Karpas-422 (cell line): ENCODE results near the gene CD3E. TPM values are rescaled to one million over a fixed set of nuclear protein-coding genes. Genes with fewer than 3 reads are reported as not detected.

Experiments
- DNase-seq: peaks from one replicate; pipeline ENCODE4 v3.0.0-alpha.2; 2015
- H2AFZ ChIP-seq: fragments of 200-600 bp; sonication (generic); 2 replicates; pipeline ENCODE4 v1.6.1; 2014; ENCODE audit warnings: antibody characterized with exemption, low read length, mixed read lengths
- H3K27ac ChIP-seq: fragments of 200-600 bp; sonication (generic); 2 replicates; pipeline ENCODE4 v1.5.1; 2014; ENCODE audit warnings: mild to moderate bottlenecking, low read length, moderate library complexity
- H3K27me3 ChIP-seq: fragments of 200-600 bp; sonication (generic); 2 replicates; pipeline ENCODE4 v1.6.1; 2014; ENCODE audit warnings: low read length, mixed read lengths
- H3K36me3 ChIP-seq: fragments of 200-600 bp; sonication (generic); 2 replicates; pipeline ENCODE4 v1.6.1; 2014; ENCODE audit warnings: low read length, mixed read lengths; ENCODE audit not compliant: insufficient read depth
- H3K4me1 ChIP-seq: fragments of 200-600 bp; sonication (generic); 2 replicates; pipeline ENCODE4 v1.6.1; 2014; ENCODE audit warnings: mild to moderate bottlenecking, low read length, mixed read lengths
- H3K4me2 ChIP-seq: fragments of 200-600 bp; sonication (generic); 2 replicates; pipeline ENCODE4 v1.6.1; 2014; ENCODE audit warnings: low read length, low read depth, mild to moderate bottlenecking; ENCODE audit not compliant: poor library complexity, severe bottlenecking
- H3K4me3 ChIP-seq: fragments of 200-600 bp; sonication (generic); 2 replicates; pipeline ENCODE4 v1.5.1; 2014; ENCODE audit warnings: mild to moderate bottlenecking, antibody characterized with exemption, low read length, mixed read lengths
- H3K79me2 ChIP-seq: fragments of 200-600 bp; sonication (generic); 2 replicates; pipeline ENCODE4 v1.6.1; 2014; ENCODE audit warnings: mild to moderate bottlenecking, low read length, mixed read lengths
- H3K9ac ChIP-seq: fragments of 200-600 bp; sonication (generic); 2 replicates; pipeline ENCODE4 v1.6.0; 2014; ENCODE audit warnings: low read length
- H3K9me2 ChIP-seq: fragments of 200-600 bp; sonication (generic), shearing (Covaris generic); replicated peaks from 2 replicates; pipeline ENCODE4 v1.6.0; 2014; ENCODE audit warnings: mild to moderate bottlenecking, low read length, moderate library complexity; ENCODE audit not compliant: insufficient read depth
- H3K9me3 ChIP-seq: fragments of 300-700, 200-600 bp; sonication (generic); 2 replicates; pipeline ENCODE4 v1.6.1; 2014; ENCODE audit warnings: low read length, mixed read lengths
- H4K20me1 ChIP-seq: fragments of 200-600 bp; sonication (generic); 2 replicates; pipeline ENCODE4 v1.6.1; 2014; ENCODE audit warnings: mild to moderate bottlenecking, antibody characterized with exemption, low read length, low read depth; ENCODE audit not compliant: insufficient read depth
- total RNA-seq: library from RNA; depleted of rRNA; stranded (reverse); fragments of >200 nt; shearing (Covaris generic); gene quantifications from 2 replicates; pipeline ENCODE4 v1.2.3, GENCODE V29; 2014; ENCODE audit warnings: low replicate concordance

CD3E gene
- total RNA-seq, 1 experiment from 2014 or later = 1.3 TPM

GRCh38 chr11:118310781-118311485 is 6.4 kb downstream of the CD3E start:
- peak overlapping the region; percentile 100 for H3K27ac ChIP-seq
- peak overlapping the region; percentile 95 for H3K4me2 ChIP-seq

GRCh38 chr11:118311518-118311917 is 7.0 kb downstream of the CD3E start:
- H3K36me3 ChIP-seq = no peaks in the 10 kb centered on the region
- no peak overlapping the region for H2AFZ ChIP-seq
- no peaks in the 10 kb centered on the region for H3K79me2 ChIP-seq
- peak overlapping the region; percentile 75 for H3K9ac ChIP-seq
- peak overlapping the region; percentile 95 for H3K4me2 ChIP-seq
- peak overlapping the region; percentile 100 for H3K27ac ChIP-seq
- H3K9me2 ChIP-seq = no peaks in the 10 kb centered on the region
- H3K4me3 ChIP-seq = peak overlapping the region; percentile 63; the same call in 1 of the 2 replicates
- peak; percentile 72 for DNase-seq
- H3K27me3 ChIP-seq = no peaks in the 10 kb centered on the region
- no peaks in the 10 kb centered on the region for H3K9me3 ChIP-seq
- peaks cover 56% of the 10 kb centered on the region for H3K4me1 ChIP-seq
- no peaks in the 10 kb centered on the region for H4K20me1 ChIP-seq

More at GRCh38 chr11:118310781-118311485, 6.4 kb downstream of the CD3E start:
- H3K36me3 ChIP-seq = no peaks in the 10 kb centered on the region
- no peak overlapping the region for H2AFZ ChIP-seq
- no peak for DNase-seq
- H4K20me1 ChIP-seq = no peaks in the 10 kb centered on the region
- H3K4me3 ChIP-seq = no peak overlapping the region
- no peaks in the 10 kb centered on the region for H3K9me2 ChIP-seq
- H3K9ac ChIP-seq = no peak overlapping the region
- H3K9me3 ChIP-seq = no peaks in the 10 kb centered on the region
- H3K27me3 ChIP-seq = no peaks in the 10 kb centered on the region
- peaks cover 50% of the 10 kb centered on the region for H3K4me1 ChIP-seq
- no peaks in the 10 kb centered on the region for H3K79me2 ChIP-seq

GRCh38 chr11:118312328-118312727 is 7.8 kb downstream of the CD3E start:
- no peaks in the 10 kb centered on the region for H3K9me3 ChIP-seq
- H3K9ac ChIP-seq = peak overlapping the region; percentile 75
- H3K9me2 ChIP-seq = no peaks in the 10 kb centered on the region
- H3K27ac ChIP-seq = peak overlapping the region; percentile 100
- peak overlapping the region; percentile 63 for H3K4me3 ChIP-seq
- H3K4me1 ChIP-seq = peaks cover 64% of the 10 kb centered on the region
- peak overlapping the region; percentile 95 for H3K4me2 ChIP-seq
- DNase-seq = peak; percentile 65
- H3K27me3 ChIP-seq = no peaks in the 10 kb centered on the region
- H2AFZ ChIP-seq = no peak overlapping the region
- no peaks in the 10 kb centered on the region for H3K79me2 ChIP-seq
- no peaks in the 10 kb centered on the region for H3K36me3 ChIP-seq
- H4K20me1 ChIP-seq = no peaks in the 10 kb centered on the region

GRCh38 chr11:118313242-118313641 is 8.7 kb downstream of the CD3E start:
- no peaks in the 10 kb centered on the region for H3K9me2 ChIP-seq

GRCh38 chr11:118314988-118315411 is 10.5 kb downstream of the CD3E start:
- peak overlapping the region; percentile 100 for H3K27ac ChIP-seq
- H3K9me3 ChIP-seq = no peaks in the 10 kb centered on the region
- peak overlapping the region; percentile 72 for H3K4me3 ChIP-seq
- no peaks in the 10 kb centered on the region for H4K20me1 ChIP-seq
- H2AFZ ChIP-seq = no peak overlapping the region
- H3K9me2 ChIP-seq = no peaks in the 10 kb centered on the region
- no peaks in the 10 kb centered on the region for H3K36me3 ChIP-seq
- H3K27me3 ChIP-seq = no peaks in the 10 kb centered on the region
- peak; percentile 56 for DNase-seq
- peaks cover 89% of the 10 kb centered on the region for H3K4me1 ChIP-seq
- H3K9ac ChIP-seq = peak overlapping the region; percentile 97
- no peaks in the 10 kb centered on the region for H3K79me2 ChIP-seq
- peak overlapping the region; percentile 95 for H3K4me2 ChIP-seq

More at GRCh38 chr11:118313242-118313641, 8.7 kb downstream of the CD3E start:
- Histone ChIP-seq H3K4me2 (peak overlapping the region; percentile 95), H3K4me3 (peak overlapping the region; percentile 63), H4K20me1 (no peaks in the 10 kb centered on the region), H3K79me2 (no peaks in the 10 kb centered on the region), H3K27me3 (no peaks in the 10 kb centered on the region), H3K27ac (peak overlapping the region; percentile 100), H2AFZ (no peak overlapping the region), H3K4me1 (peaks cover 71% of the 10 kb centered on the region), H3K9ac (peak overlapping the region; percentile 75), H3K36me3 (no peaks in the 10 kb centered on the region), H3K9me3 (no peaks in the 10 kb centered on the region)
- peak; percentile 61 for DNase-seq

- peak; percentile 72 for DNase-seq
- no peaks in the 10 kb centered on the region for H3K27me3 ChIP-seq
- peak overlapping the region; percentile 66 for H3K4me2 ChIP-seq
- H3K9me3 ChIP-seq = no peaks in the 10 kb centered on the region
- peaks cover 84% of the 10 kb centered on the region for H3K4me1 ChIP-seq
- H3K4me3 ChIP-seq = peak overlapping the region; percentile 44; the same call in 1 of the 2 replicates
- no peaks in the 10 kb centered on the region for H3K9me2 ChIP-seq
- H3K79me2 ChIP-seq = no peaks in the 10 kb centered on the region
- peak overlapping the region; percentile 100 for H3K27ac ChIP-seq
- H3K36me3 ChIP-seq = no peaks in the 10 kb centered on the region
- H3K9ac ChIP-seq = peak overlapping the region; percentile 52
- no peak overlapping the region for H2AFZ ChIP-seq
- no peaks in the 10 kb centered on the region for H4K20me1 ChIP-seq
Measured at GRCh38 chr11:118318124-118318523, 13.6 kb downstream of the CD3E start.

GRCh38 chr11:118318581-118319336 is 14.2 kb downstream of the CD3E start:
- H3K36me3 ChIP-seq = no peaks in the 10 kb centered on the region
- H3K79me2 ChIP-seq = no peaks in the 10 kb centered on the region
- H3K9me3 ChIP-seq = no peaks in the 10 kb centered on the region
- no peaks in the 10 kb centered on the region for H3K27me3 ChIP-seq
- peak overlapping the region; percentile 52 for H3K9ac ChIP-seq
- peak overlapping the region; percentile 66 for H3K4me2 ChIP-seq
- peak; percentile 70 for DNase-seq
- peak overlapping the region; percentile 44 for H3K4me3 ChIP-seq
- H4K20me1 ChIP-seq = no peaks in the 10 kb centered on the region
- H3K4me1 ChIP-seq = peaks cover 78% of the 10 kb centered on the region
- H2AFZ ChIP-seq = no peak overlapping the region
- no peaks in the 10 kb centered on the region for H3K9me2 ChIP-seq
- H3K27ac ChIP-seq = peak overlapping the region; percentile 100

- H3K27me3 ChIP-seq = no peaks in the 10 kb centered on the region
- H3K9me2 ChIP-seq = no peaks in the 10 kb centered on the region
- no peaks in the 10 kb centered on the region for H4K20me1 ChIP-seq
- H3K36me3 ChIP-seq = no peaks in the 10 kb centered on the region
- peak; percentile 60 for DNase-seq
- peaks cover 72% of the 10 kb centered on the region for H3K4me1 ChIP-seq
- no peaks in the 10 kb centered on the region for H3K9me3 ChIP-seq
- H2AFZ ChIP-seq = peak overlapping the region; percentile 43; the same call in 1 of the 2 replicates
- H3K79me2 ChIP-seq = no peaks in the 10 kb centered on the region
- H3K9ac ChIP-seq = peak overlapping the region; percentile 52
- peak overlapping the region; percentile 44 for H3K4me3 ChIP-seq
- peak overlapping the region; percentile 100 for H3K27ac ChIP-seq
- peak overlapping the region; percentile 66 for H3K4me2 ChIP-seq
Measured at GRCh38 chr11:118319337-118319707, 14.8 kb downstream of the CD3E start.
